Suprapubic skin (tissue), 4 donors: ENCODE results near the gene CPT1B. TPM values are rescaled to one million over a fixed set of nuclear protein-coding genes. Genes with fewer than 3 reads are reported as not detected.

Experiments used
- DNase-seq, 2 donors: peaks; one replicate each; pipeline ENCODE4 v3.0.0-alpha.2; 2019; ENCODE audit warnings: low spot score in 2 of 2
- H3K27ac ChIP-seq: fragments of 200-600 bp; sonication (generic); one replicate; pipeline ENCODE4 v1.5.1; 2019
- H3K27me3 ChIP-seq: fragments of 200-600 bp; sonication (generic); one replicate; pipeline ENCODE4 v1.5.1; 2019
- H3K36me3 ChIP-seq: fragments of 200-600 bp; sonication (generic); one replicate; pipeline ENCODE4 v1.5.1; 2019
- H3K4me1 ChIP-seq: fragments of 200-600 bp; sonication (generic); one replicate; pipeline ENCODE4 v1.5.1; 2019
- H3K4me3 ChIP-seq: fragments of 200-600 bp; sonication (generic); one replicate; pipeline ENCODE4 v1.5.1; 2019; ENCODE audit warnings: mild to moderate bottlenecking
- H3K9me3 ChIP-seq: fragments of 200-600 bp; sonication (generic); one replicate; pipeline ENCODE4 v1.5.1; 2019
- CTCF ChIP-seq, 2 donors: fragments of 200-600 bp in 1 of 2; fragments of 450-650 bp in 1 of 2; sonication (generic) in 1 of 2; IDR thresholded peaks; one replicate each; pipeline ENCODE4 v1.5.1; 2016 to 2019; ENCODE audit warnings: antibody characterized with exemption in 2 of 2, mild to moderate bottlenecking in 1 of 2, moderate library complexity in 1 of 2
- EP300 ChIP-seq: sonication (generic); formaldehyde crosslinking; IDR thresholded peaks from one replicate; pipeline ENCODE4 v1.6.1; 2017; ENCODE audit warnings: antibody characterized with exemption
- POLR2A ChIP-seq, 2 donors: fragments of 450-650 bp; IDR thresholded peaks; one replicate each; pipeline ENCODE4 v1.6.1; 2017; ENCODE audit warnings: antibody characterized with exemption in 2 of 2, mild to moderate bottlenecking in 2 of 2, moderate library complexity in 2 of 2
- POLR2AphosphoS5 ChIP-seq, 3 donors: sonication (generic); formaldehyde crosslinking; IDR thresholded peaks; one replicate each; pipeline ENCODE4 v1.6.1; 2017; ENCODE audit warnings: antibody characterized with exemption in 3 of 3
- WGBS: methylation state at CpG from one replicate; pipeline ENCODE4 v1.1.5; 2018; 5-methylcytosine and 5-hydroxymethylcytosine counted together
- total RNA-seq, 4 donors: library from RNA; depleted of rRNA; stranded (reverse); fragments of >200 nt; gene quantifications; one replicate each; pipeline ENCODE4 v1.1.0, GENCODE V29; 2016

The CPT1B gene
- total RNA-seq, 4 donors from 2014 or later = 12.7 to 46.6 (median 19.2) TPM

- H3K9me3 ChIP-seq = no peaks in the 10 kb centered on the region
- H3K27me3 ChIP-seq = no peaks in the 10 kb centered on the region
- H3K4me3 ChIP-seq = no peak overlapping the region
- DNase-seq = peak in 1 of 2 donors; percentile 41
- 99% methylated on average over 7 of the region's 7 CpGs for WGBS
- H3K36me3 ChIP-seq = peaks cover 29% of the 10 kb centered on the region
- H3K4me1 ChIP-seq = peaks cover 11% of the 10 kb centered on the region
- TF ChIP-seq CTCF (IDR thresholded peaks at IDR 0.05) (no peak), POLR2AphosphoS5 (IDR thresholded peaks at IDR 0.05) (no peak), EP300 (no peak), POLR2A (IDR thresholded peaks at IDR 0.05) (no peak)
- H3K27ac ChIP-seq = no peak overlapping the region
Measured at GRCh38 chr22:50567721-50568252, 10.4 kb downstream of the CPT1B start.

DNA sequence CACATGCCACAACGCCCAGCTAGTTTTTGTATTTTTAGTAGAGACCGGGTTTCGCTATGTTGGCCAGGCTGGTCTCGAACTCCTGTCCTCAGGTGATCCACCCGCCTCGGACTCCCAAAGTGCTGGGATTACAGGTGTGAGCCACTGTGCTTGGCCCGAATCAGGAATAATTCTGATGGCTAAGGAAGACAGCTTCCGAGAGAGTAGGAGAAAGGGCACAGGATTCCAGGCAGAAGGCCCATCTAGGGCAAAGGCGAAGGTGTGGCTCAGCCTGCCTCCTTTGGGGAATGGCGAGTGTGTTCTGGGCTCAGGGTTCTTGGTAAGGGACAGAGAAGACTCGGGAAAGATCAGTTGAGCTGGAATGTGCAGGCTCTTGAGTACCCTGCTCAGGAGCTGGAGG, 13.9 kb downstream of the CPT1B start:
- H3K9me3 ChIP-seq = no peaks in the 10 kb centered on the region
- H3K27ac ChIP-seq = no peak overlapping the region
- peaks cover 3% of the 10 kb centered on the region for H3K36me3 ChIP-seq
- no peak overlapping the region for H3K4me3 ChIP-seq
- no peak for TF ChIP-seq CTCF (IDR thresholded peaks at IDR 0.05)
- no peak for TF ChIP-seq POLR2AphosphoS5 (IDR thresholded peaks at IDR 0.05)
- TF ChIP-seq POLR2A (IDR thresholded peaks at IDR 0.05) = no peak
- TF ChIP-seq EP300 = no peak
- no peak for DNase-seq
- peaks cover 16% of the 10 kb centered on the region for H3K4me1 ChIP-seq
- WGBS = 81% methylated on average over 11 of the region's 11 CpGs
- no peaks in the 10 kb centered on the region for H3K27me3 ChIP-seq

DNA sequence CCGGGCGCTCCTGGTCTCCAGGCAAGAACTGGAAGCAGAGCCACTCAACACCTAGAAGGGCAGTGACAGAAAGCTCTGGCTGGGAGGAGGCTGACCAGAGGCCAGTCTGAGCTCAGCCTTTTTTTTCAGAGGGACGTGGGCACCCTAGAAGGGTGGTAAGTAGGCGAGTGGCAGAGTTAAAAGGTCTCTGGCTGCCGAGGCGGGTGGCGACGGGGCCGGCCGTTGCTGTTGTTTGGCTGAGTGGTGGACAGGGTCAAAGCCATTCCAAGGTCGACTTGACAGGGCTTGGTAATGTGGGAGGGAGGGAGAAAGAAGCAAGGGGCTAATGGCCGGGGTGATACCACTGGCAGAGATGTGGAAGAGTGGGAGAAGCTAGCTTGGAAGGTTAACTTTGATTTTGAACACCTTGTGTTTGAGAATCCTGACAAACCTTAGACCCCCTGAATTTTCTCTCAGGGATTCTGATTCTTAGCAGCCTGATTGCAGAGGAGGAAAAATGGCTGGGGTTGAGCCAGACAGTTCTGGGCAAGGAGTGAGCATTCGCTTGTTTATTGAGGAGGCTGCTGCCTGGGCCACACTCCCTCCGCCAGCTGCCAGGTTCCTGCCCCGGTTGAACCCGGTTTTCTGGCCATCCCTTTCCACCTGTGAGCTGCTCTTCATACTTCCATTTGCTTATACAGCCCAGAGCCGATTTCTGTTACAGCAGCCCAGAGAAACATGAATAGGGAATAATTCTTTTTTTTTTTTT, 14.6 kb downstream of the CPT1B start:
- DNase-seq = no peak
- TF ChIP-seq CTCF (IDR thresholded peaks at IDR 0.05) (no peak), POLR2AphosphoS5 (IDR thresholded peaks at IDR 0.05) (no peak), POLR2A (IDR thresholded peaks at IDR 0.05) (no peak), EP300 (no peak)
- no peaks in the 10 kb centered on the region for H3K36me3 ChIP-seq
- H3K4me1 ChIP-seq = peaks cover 16% of the 10 kb centered on the region
- peak overlapping the region; percentile 67 for H3K4me3 ChIP-seq
- no peaks in the 10 kb centered on the region for H3K9me3 ChIP-seq
- H3K27ac ChIP-seq = peak overlapping the region; percentile 69
- H3K27me3 ChIP-seq = no peaks in the 10 kb centered on the region
- WGBS = 23% methylated on average over 15 of the region's 17 CpGs

GRCh38 chr22:50562523-50563412, 15.5 kb downstream of the CPT1B start, which contains the start of gene SYCE3:
Gene SYCE3 (minus strand): TSS chr22:50562919. CDS start chr22:50556405, 6,514 bp downstream.
- H3K36me3 ChIP-seq = no peaks in the 10 kb centered on the region
- WGBS = 14% methylated on average over 22 of the region's 61 CpGs
- no peaks in the 10 kb centered on the region for H3K27me3 ChIP-seq
- DNase-seq = peak; percentile 98 to 99
- peaks cover 16% of the 10 kb centered on the region for H3K4me1 ChIP-seq
- TF ChIP-seq POLR2A (IDR thresholded peaks at IDR 0.05) (peak in 1 of 2 donors; percentile 29), CTCF (IDR thresholded peaks at IDR 0.05) (peak; percentile 78 to 99), POLR2AphosphoS5 (IDR thresholded peaks at IDR 0.05) (peak in 2 of 3 donors; percentile 31 to 60), EP300 (no peak)
- H3K27ac ChIP-seq = peak within 1 kb of the TSS; percentile 69
- no peaks in the 10 kb centered on the region for H3K9me3 ChIP-seq
- peak within 1 kb of the TSS; percentile 67 for H3K4me3 ChIP-seq
